Omental fat pad (tissue), 4 donors: ENCODE measurements around the gene KCNA3. TPM values are rescaled to one million over a fixed set of nuclear protein-coding genes. Genes with fewer than 3 reads are reported as not detected.
"Not testable (repeated sequence)": the region's sequence is repeated elsewhere in the genome, so short reads cannot be mapped to it uniquely, and the experiment has no call there.

ENCODE experiments used
- ATAC-seq: fragments of 150-250 bp; one replicate; pipeline ENCODE4 v1.9.1; 2016; ENCODE audit warnings: mild to moderate bottlenecking, moderate library complexity; ENCODE audit not compliant: low FRiP score
- DNase-seq: peaks from one replicate; pipeline ENCODE4 v3.0.0-alpha.2; 2019; ENCODE audit warnings: low spot score
- CTCF ChIP-seq, 3 donors: fragments of 450-650 bp; IDR thresholded peaks; one replicate each; pipeline ENCODE4 v1.5.1; 2016 to 2017; ENCODE audit warnings: antibody characterized with exemption in 3 of 3, mild to moderate bottlenecking in 3 of 3, moderate library complexity in 2 of 3
- total RNA-seq, 4 donors: library from RNA; depleted of rRNA; stranded (reverse); fragments of >200 nt; gene quantifications; one replicate each; pipeline ENCODE4 v1.1.0, GENCODE V29; 2016

Gene KCNA3
- total RNA-seq, 4 donors from 2014 or later, result 1.2 to 5.3 (median 3.3) TPM

GRCh38 chr1:110673197-110673701, 1.5 kb downstream of the KCNA3 start:
- DNase-seq (no peak), ATAC-seq (no peak)
- TF ChIP-seq CTCF (IDR thresholded peaks at IDR 0.05), result no peak

- DNase-seq (no peak), ATAC-seq (no peak)
- TF ChIP-seq CTCF (IDR thresholded peaks at IDR 0.05), result no peak
Observed at GRCh38 chr1:110672753-110673108, 2.0 kb downstream of the KCNA3 start.

- TF ChIP-seq CTCF (IDR thresholded peaks at IDR 0.05), result no peak
- DNase-seq (no peak), ATAC-seq (no peak)
Observed at GRCh38 chr1:110672001-110672752, 2.6 kb downstream of the KCNA3 start.

- no peak for ATAC-seq
- TF ChIP-seq CTCF (IDR thresholded peaks at IDR 0.05), result no peak
Observed at GRCh38 chr1:110671361-110671760, 3.4 kb downstream of the KCNA3 start.

GRCh38 chr1:110668549-110668948, 6.2 kb downstream of the KCNA3 start:
- TF ChIP-seq CTCF (IDR thresholded peaks at IDR 0.05), result no peak
- ATAC-seq (no peak), DNase-seq (no peak)

More at GRCh38 chr1:110671361-110671760, 3.4 kb downstream of the KCNA3 start:
- no peak for DNase-seq

- ATAC-seq (no peak), DNase-seq (no peak)
- TF ChIP-seq CTCF (IDR thresholded peaks at IDR 0.05), result no peak
Observed at GRCh38 chr1:110667776-110668175, 7.0 kb downstream of the KCNA3 start.

- DNase-seq (no peak), ATAC-seq (no peak)
- no peak for TF ChIP-seq CTCF (IDR thresholded peaks at IDR 0.05)
Observed at GRCh38 chr1:110663241-110663640, 11.5 kb downstream of the KCNA3 start.

- DNase-seq, ATAC-seq: not testable (repeated sequence)
Observed at GRCh38 chr1:110659559-110659958, 15.2 kb downstream of the KCNA3 start.
